ENCODE data around the gene LGALS1. TPM values are rescaled to one million over a fixed set of nuclear protein-coding genes. Genes with fewer than 3 reads are reported as not detected.
A peak's percentile ranks its signal among the peaks of the same experiment; 100 is the strongest.

LGALS1 gene
- total RNA-seq, 1 donor from 2014 or later: 1,391 TPM

DNA sequence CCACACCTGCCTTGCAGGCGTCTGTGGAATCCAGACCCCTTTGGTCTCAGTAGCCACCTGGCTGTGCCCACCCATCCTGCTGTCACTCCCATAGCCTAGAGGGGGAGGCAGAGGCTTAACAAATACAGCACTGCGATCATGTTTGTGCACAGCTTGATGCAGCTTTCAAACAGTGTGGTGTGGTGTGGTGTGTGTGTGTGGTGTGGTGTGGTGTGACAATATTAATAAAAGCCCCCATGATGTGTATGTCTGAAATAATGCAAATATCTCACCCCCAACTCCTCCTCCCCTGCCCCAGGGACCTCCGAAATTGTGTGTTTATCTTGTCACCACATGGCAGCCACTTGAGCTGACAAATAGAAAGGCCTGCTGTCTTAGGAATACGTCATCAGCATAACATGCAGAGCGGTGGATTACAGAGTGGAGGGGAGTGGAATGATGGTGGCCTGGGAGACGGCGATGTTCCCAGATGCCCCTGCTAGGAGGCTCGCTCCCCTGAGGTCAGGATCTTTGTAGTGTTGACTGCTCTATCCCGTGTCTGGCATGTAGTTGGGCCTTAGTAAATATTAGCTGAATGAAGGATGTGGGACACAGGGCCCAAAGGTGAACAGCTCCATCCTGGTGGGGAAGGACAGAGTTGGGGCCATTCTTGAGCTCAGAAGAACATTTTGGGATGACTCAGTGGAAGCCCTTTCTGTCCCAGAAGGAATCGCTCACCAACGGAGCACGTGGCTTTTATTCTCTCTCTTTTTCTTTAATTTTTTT lies 14.1 kb upstream of the LGALS1 start:
- peak; percentile 83 for DNase-seq (ENCODE audit: low read depth)

DNA sequence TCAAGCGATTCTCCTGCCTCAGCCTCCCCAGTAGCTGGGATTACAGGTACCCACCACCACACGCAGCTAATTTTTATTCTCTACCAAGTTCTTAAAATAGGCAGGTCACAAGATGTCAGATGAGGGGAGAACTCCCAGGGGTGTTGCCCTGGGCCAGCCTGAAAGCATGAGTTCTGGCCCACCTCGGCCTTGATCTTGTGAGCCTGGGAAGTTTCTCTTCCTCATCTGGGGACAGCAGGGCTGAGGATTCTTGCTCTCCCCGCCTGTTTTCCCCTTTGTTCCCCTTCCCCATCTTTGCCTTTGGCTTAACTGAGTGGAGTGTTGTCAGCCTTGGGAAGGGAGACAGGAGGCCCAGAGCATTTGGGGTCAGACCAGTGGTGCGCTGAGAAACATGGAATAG lies 13.4 kb upstream of the LGALS1 start:
- DNase-seq (ENCODE audit: low read depth): no peak

- peak; percentile 26 for DNase-seq (ENCODE audit: low read depth)
These were observed 11.8 kb upstream of the LGALS1 start for GRCh38 chr22:37663521-37664140.

DNA sequence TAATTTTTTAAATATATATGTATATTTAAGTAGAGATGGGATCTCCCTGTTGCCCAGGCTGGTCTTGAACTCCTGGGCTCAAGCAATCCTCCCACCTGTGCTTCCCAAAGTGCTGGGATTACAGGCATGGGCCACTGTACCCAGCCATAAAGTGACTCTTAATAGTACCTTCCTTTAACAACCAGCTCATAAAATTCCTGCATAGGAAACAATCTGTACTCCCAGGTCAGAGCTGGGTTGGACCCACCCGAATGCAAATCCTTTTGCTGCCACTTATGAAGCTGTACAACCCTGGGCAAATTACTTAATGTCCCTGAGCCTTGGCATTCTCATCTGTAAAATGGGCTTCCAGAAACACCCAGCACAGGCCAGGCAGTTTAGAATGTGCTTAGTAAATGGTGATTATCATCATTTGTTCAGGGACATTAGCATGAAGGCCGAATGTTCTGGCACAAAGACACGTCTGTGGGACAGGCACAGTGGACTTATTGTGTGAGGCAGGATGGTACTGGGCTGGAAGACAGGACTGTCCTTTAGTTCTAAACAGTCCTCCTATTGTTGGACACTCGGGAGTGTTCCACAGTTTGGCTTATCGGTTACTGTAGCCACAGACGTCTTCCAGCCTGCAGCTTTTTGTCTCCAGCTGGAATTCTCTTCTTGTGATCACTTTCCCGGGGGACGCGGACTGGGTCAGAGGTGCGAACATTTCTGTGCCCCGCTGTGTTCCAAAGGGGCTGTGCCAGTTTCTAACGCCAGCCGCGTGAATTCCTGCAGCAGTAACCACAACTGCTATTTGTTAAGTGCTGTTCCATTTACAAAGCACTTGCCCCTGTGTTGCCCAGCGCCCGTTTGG lies 11.0 kb upstream of the LGALS1 start:
- DNase-seq (ENCODE audit: low read depth): no peak

DNA sequence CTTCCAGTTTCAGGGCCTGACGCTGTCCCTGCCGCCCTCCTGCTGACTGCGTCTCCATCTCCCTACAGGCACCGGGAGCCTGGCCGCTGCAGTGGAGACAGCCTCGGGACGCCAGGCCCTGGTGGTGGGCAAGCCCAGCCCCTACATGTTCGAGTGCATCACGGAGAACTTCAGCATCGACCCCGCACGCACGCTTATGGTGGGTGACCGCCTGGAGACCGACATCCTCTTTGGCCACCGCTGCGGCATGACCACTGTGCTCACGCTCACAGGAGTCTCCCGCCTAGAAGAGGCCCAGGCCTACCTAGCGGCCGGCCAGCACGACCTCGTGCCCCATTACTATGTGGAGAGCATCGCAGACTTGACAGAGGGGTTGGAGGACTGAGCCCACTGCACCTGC lies 9.9 kb upstream of the LGALS1 start:
- no peak for DNase-seq (ENCODE audit: low read depth)

DNA sequence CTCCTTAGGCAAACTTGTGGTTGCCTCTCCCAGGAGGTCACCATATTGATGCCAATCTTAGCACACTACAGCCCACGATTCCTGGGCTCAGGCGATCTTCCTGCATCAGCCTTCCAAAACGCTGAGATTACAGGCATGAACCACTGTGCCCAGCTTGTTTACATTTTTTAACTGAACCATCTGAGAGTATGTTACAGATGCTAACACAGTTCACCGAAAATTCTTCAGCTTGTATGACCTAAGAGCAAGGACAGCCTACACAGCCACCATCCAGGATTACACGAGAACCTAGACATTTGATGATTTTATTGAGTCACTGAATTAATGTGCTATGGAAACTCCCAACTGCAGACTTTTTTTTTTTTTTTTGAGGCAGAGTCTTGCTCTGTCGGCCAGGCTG lies 5.8 kb upstream of the LGALS1 start:
- no peak for DNase-seq (ENCODE audit: low read depth)

- no peak for DNase-seq (ENCODE audit: low read depth)
These were observed 3.1 kb upstream of the LGALS1 start for GRCh38 chr22:37672206-37672919.

- DNase-seq (ENCODE audit: low read depth): no peak
These were observed 2.4 kb upstream of the LGALS1 start for GRCh38 chr22:37672920-37673455.

DNA sequence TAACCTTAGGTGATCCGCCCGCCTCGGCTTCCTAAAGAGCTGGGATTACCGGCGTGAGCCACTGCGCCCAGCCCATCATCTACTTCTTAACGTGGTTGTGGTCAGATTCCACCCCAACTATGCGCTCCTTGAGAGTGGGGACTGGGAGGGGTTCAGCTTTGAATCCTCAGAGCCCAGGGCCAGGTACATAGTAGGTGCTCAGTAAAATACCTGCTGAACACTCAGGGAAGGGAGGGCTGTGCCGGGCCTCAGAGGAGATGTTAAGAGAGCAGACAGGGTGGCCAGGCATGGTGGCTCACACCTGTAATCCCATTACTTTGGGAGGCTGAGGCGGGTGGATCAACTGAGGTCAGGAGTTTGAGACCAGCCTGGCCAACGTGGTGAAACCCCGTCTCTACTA lies 1.2 kb upstream of the LGALS1 start:
- no peak for DNase-seq (ENCODE audit: low read depth)

DNA sequence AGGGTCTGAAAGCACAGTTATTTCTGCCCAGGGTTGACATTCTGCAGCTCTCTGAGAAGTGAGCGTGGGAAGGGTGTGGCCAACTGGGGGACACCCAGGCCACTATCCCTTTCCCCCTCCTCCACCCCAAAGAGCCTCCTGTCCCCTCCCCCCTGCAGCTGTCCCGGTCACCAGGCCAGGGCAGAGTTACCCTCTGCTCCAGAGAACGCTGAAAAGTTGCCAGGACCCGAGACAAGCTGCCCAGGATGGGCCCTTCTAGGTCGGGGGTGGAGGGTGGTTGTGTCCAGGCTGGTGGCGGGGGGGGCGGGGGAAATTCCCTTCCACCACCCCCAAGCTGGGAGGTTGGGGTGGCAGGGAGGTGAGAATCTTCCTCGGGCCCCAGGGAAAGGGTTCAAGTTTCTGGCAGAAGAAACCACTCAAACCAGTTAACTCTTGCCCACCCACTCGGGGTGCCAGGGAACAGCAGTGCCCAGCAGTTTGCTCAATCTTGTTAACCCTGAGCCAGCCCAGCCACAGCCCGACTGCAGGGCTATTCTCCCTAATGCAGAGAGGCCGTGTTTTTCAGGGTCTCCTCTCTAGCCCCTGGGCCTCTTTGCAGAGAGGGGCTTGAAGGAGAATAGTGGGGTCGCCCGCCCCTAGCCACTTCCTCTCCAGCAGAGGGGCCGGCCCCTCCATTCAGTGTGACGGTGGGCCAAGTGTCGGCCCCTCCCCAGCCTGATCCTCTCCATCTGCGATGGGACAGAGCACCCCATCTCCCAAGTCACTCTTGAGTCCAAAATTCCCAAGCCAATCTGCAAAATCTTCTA lies 697 bp downstream of the LGALS1 start:
- DNase-seq (ENCODE audit: low read depth): peak; percentile 96

DNA sequence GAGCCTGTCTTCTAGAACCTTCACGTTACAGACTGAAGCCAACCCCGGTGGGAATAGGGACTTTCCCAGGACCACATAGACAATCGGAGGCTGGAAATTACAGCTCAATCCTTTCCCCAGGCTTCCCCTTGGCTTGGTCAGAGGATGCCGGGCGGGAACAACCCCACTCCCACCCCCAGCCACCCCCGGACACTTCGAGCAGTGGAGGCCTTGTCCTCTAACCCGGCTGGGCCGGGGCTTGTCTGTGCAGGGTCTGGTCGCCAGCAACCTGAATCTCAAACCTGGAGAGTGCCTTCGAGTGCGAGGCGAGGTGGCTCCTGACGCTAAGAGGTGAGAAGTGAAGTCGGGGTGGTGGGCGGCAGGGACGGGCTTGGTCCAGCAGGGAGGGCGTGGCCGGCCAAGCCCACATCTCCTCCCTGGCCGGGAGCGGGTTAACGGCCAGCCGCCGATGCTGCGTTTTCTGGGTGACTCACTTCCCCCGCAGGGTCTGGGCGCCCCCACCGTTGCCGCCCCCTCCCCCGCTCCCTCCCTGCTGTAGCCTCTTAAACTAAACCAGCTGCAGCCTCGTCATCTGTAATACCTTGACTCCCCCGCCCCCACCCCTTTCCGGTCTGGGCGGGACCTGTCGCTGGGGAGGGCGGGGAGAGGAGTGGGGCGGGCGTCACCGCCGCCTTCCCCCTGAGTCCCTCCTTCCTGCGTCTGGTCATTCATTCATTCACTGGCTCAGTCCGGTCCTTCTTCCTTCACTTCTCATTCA lies 1.5 kb downstream of the LGALS1 start:
- DNase-seq (ENCODE audit: low read depth): peak; percentile 92

- DNase-seq (ENCODE audit: low read depth): no peak
These were observed 2.1 kb downstream of the LGALS1 start for GRCh38 chr22:37677493-37677974.

DNA sequence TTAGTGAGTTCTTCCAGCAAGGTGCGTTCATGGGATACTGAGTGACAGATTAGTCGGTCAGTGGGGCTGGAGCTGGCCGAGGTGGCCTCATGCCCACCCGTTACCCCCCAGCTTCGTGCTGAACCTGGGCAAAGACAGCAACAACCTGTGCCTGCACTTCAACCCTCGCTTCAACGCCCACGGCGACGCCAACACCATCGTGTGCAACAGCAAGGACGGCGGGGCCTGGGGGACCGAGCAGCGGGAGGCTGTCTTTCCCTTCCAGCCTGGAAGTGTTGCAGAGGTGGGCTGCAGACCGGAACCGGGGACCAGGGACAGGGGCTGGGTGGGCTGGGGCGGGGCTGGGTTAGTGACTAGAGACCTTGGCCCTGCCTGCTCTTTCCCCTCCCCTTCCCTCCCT lies 2.9 kb downstream of the LGALS1 start:
- DNase-seq (ENCODE audit: low read depth): no peak

- DNase-seq (ENCODE audit: low read depth): no peak
These were observed 4.2 kb downstream of the LGALS1 start for GRCh38 chr22:37679670-37680069.

DNA sequence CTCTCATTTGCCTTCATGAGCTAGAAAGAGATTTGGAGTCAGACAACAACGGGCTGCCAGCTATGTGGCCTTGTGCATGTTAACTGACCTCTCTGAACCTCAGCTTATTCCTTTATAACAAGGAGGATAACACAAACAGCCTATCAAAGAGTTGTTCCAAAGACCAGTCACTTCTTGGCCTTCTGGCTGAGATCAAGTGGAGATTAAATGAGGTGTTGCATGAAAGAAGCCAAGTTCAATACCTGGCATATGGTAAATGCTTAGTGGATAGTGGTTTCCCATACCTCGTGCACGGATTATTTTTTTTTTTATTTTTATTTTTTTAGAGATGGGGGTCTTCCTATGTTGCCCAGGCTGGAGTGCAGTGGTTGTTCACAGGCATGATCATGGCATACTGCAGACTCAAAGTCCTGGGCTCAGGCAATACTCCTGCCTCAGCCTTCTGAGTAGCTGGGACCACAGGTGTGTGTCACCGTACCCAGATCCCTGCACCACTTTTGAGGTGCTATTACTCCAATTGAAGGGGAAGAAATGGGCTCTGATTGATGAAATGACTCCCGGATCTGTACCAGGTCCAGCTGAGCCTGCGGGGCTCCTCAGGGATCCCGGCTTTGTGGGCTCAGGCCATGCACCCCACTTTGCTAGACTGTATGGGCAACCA lies 4.9 kb downstream of the LGALS1 start:
- DNase-seq (ENCODE audit: low read depth): no peak

- DNase-seq (ENCODE audit: low read depth): no peak
These were observed 5.6 kb downstream of the LGALS1 start for GRCh38 chr22:37681001-37681424.

DNA sequence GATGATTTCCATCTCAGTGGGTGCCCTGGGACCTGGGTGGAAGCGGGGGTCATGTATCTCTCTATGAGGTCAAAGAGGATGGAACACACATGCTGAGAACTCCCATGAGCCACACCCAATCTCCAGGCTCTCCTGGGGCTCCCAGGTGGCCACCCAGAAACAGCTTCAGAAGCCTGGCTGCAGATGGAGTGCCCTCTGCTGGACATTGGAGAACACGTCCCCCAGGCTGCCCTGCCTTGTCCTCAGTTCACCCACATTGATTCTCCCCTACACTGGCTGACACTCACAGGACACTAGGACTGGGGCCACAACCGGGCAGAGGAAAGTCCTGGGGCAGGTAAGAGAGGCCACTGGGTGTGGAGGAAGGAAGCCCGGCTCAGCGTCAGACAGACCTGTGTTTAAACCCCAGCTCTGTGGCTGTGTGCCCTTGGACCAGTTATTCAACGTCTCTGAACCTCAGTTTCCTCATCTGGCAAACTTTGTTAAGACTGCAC lies 6.2 kb downstream of the LGALS1 start:
- DNase-seq (ENCODE audit: low read depth): peak; percentile 80

DNA sequence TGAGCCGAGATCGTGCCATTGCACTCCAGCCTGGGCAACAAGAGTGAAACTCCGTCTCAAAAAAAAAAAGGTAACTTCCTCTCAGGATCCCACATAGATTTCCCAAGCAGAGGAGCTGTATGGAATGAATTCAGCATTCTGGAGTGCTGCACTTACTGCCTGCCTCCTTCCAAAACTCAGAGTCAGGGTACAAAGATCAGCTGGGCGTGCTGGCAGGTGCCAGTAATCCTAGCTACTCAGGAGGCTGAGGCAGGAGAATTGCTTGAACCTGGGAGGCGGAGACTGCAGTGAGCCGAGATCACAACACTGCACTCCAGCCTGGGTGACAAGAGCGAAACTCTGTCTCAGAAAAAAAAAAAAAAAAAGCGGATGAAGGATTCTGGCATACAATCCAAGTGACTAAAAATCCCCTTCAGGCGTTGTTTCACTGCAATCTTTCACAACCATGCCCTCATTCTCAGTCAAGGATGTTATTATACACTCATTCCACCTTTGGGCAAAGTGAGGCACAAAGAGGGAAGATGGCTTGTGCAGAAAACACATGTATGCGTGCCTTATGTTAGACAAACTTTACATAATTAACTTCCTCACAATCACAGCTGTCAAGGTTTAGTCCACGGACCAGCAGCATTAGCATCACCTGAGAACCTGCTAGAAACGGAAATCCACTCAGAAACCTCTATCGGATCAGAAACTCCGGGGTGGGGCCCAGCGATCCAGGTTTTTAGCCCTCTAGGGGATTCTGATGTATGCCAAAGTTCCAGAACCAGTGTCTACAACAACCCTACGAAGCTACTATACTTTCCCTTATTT lies 9.6 kb downstream of the LGALS1 start:
- DNase-seq (ENCODE audit: low read depth): no peak
